Neural progenitor cell (in vitro differentiated cells): Measurements from ENCODE around the gene ADSS1. TPM values are rescaled to one million over a fixed set of nuclear protein-coding genes. Genes with fewer than 3 reads are reported as not detected.

Experiments
- DNase-seq: peaks from one replicate; pipeline ENCODE4 v3.0.0-alpha.2; 2016; ENCODE audit warnings: low spot score
- H2AFZ ChIP-seq: fragments of 200-600 bp; sonication (generic); replicated peaks from 2 replicates; pipeline ENCODE4 v1.6.1; 2016; ENCODE audit warnings: antibody characterized with exemption
- H3F3A ChIP-seq: fragments of 200-600 bp; sonication (generic); 2 replicates; pipeline ENCODE4 v1.6.1; 2016; ENCODE audit warnings: antibody characterized with exemption, low read depth
- H3K27ac ChIP-seq: fragments of 200-600 bp; sonication (generic); 2 replicates; pipeline ENCODE4 v1.5.1; 2016; ENCODE audit warnings: mild to moderate bottlenecking
- H3K27me3 ChIP-seq: fragments of 200-600 bp; sonication (generic); 2 replicates; pipeline ENCODE4 v1.6.1; 2016; ENCODE audit warnings: mild to moderate bottlenecking, moderate library complexity
- H3K36me3 ChIP-seq: fragments of 200-600 bp; sonication (generic); 2 replicates; pipeline ENCODE4 v1.5.1; 2016
- H3K4me1 ChIP-seq: fragments of 200-600 bp; sonication (generic); 2 replicates; pipeline ENCODE4 v1.6.1; 2016; ENCODE audit warnings: mixed run types
- H3K4me2 ChIP-seq: fragments of 200-600 bp; sonication (generic); 2 replicates; pipeline ENCODE4 v1.6.1; 2016
- H3K4me3 ChIP-seq: fragments of 200-600 bp; sonication (generic); 2 replicates; pipeline ENCODE4 v1.5.1; 2016
- H3K79me2 ChIP-seq: fragments of 200-600 bp; sonication (generic); 2 replicates; pipeline ENCODE4 v1.6.1; 2016; ENCODE audit warnings: low read depth
- H3K9ac ChIP-seq: fragments of 200-600 bp; sonication (generic); 2 replicates; pipeline ENCODE4 v1.6.1; 2016
- H3K9me3 ChIP-seq: fragments of 200-600 bp; sonication (generic); 2 replicates; pipeline ENCODE4 v1.5.1; 2016; ENCODE audit warnings: low read depth
- H4K20me1 ChIP-seq: fragments of 200-600 bp; sonication (generic); 2 replicates; pipeline ENCODE4 v1.6.1; 2016; ENCODE audit warnings: low read depth
- H3K27ac Mint-ChIP-seq: 3 replicates; pipeline ENCODE4 v1.8.0; 2021; ENCODE audit warnings: mixed read lengths
- H3K27me3 Mint-ChIP-seq: 2 replicates; pipeline ENCODE4 v1.8.0; 2022; ENCODE audit warnings: low read depth, mild to moderate bottlenecking, inconsistent platforms, moderate library complexity, mixed read lengths; ENCODE audit not compliant: insufficient read depth
- H3K36me3 Mint-ChIP-seq: 3 replicates; pipeline ENCODE4 v1.8.0; 2021; ENCODE audit warnings: mixed read lengths
- H3K4me1 Mint-ChIP-seq: 3 replicates; pipeline ENCODE4 v1.8.0; 2021; ENCODE audit warnings: mixed read lengths
- H3K4me3 Mint-ChIP-seq: 3 replicates; pipeline ENCODE4 v1.8.0; 2021; ENCODE audit warnings: mild to moderate bottlenecking, moderate library complexity, mixed read lengths
- H3K9me3 Mint-ChIP-seq: 3 replicates; pipeline ENCODE4 v1.8.0; 2020; ENCODE audit warnings: mixed read lengths
- CTCF ChIP-seq: fragments of 200-600 bp; sonication (generic); IDR thresholded peaks from 2 replicates; pipeline ENCODE4 v1.5.1; 2017; ENCODE audit warnings: antibody characterized with exemption, mild to moderate bottlenecking
- EZH2 ChIP-seq: fragments of 200-600 bp; sonication (generic); IDR thresholded peaks from 2 replicates; pipeline ENCODE4 v1.6.1; 2017; ENCODE audit warnings: antibody characterized with exemption, mild to moderate bottlenecking, moderate library complexity
- EZH2phosphoT487 ChIP-seq: fragments of 200-600 bp; sonication (generic); IDR thresholded peaks from 2 replicates; pipeline ENCODE4 v1.6.1; 2017; ENCODE audit warnings: antibody characterized with exemption
- total RNA-seq: library from RNA; depleted of rRNA; stranded (reverse); fragments of >200 nt; gene quantifications from 2 replicates; pipeline ENCODE4 v1.2.3, GENCODE V29; 2015; ENCODE audit warnings: low replicate concordance

The ADSS1 gene
- 25.3 and 26.4 TPM in 2 replicates for total RNA-seq

- Mint-ChIP-seq H3K4me3 (peak within 1 kb of the TSS; percentile 78), H3K4me1 (peaks cover 12% of the 10 kb centered on the region), H3K27me3 (peaks cover 5% of the 10 kb centered on the region), H3K9me3 (no peaks in the 10 kb centered on the region), H3K27ac (no peak within 1 kb of the TSS), H3K36me3 (no peaks in the 10 kb centered on the region)
- Histone ChIP-seq H3K4me1 (peaks cover 13% of the 10 kb centered on the region), H2AFZ (peak within 1 kb of the TSS; percentile 66), H3K4me2 (peak within 1 kb of the TSS; percentile 97), H3K9me3 (no peaks in the 10 kb centered on the region), H3K36me3 (no peaks in the 10 kb centered on the region), H4K20me1 (peaks cover 2% of the 10 kb centered on the region), H3K79me2 (no peaks in the 10 kb centered on the region), H3K9ac (no peak within 1 kb of the TSS), H3F3A (no peaks in the 10 kb centered on the region), H3K4me3 (peak within 1 kb of the TSS; percentile 86), H3K27me3 (no peaks in the 10 kb centered on the region), H3K27ac (no peak within 1 kb of the TSS)
- peak; percentile 84 for DNase-seq
- TF ChIP-seq CTCF (peak; percentile 94), EZH2phosphoT487 (no peak)
These were observed at the start of gene ADSS1 for GRCh38 chr14:104723651-104724406. Gene ADSS1, plus strand, starts transcription at chr14:104724229. Its CDS starts 42 bp downstream, at chr14:104724271.

GRCh38 chr14:104675447-104675846 is 48.6 kb upstream of the ADSS1 start:
- Histone ChIP-seq H3K27me3 (no peaks in the 10 kb centered on the region), H3K4me2 (no peak overlapping the region), H4K20me1 (no peaks in the 10 kb centered on the region), H3K27ac (no peak overlapping the region), H3K9me3 (no peaks in the 10 kb centered on the region), H3K4me1 (peaks cover 28% of the 10 kb centered on the region), H3K79me2 (no peaks in the 10 kb centered on the region), H3K4me3 (no peak overlapping the region), H2AFZ (no peak overlapping the region), H3K9ac (no peak overlapping the region), H3K36me3 (no peaks in the 10 kb centered on the region), H3F3A (peaks cover 21% of the 10 kb centered on the region)
- no peaks in the 10 kb centered on the region for H3K27me3 Mint-ChIP-seq
- H3K27ac Mint-ChIP-seq: no peak overlapping the region
- peaks cover 7% of the 10 kb centered on the region for H3K9me3 Mint-ChIP-seq
- H3K4me3 Mint-ChIP-seq: no peak overlapping the region
- H3K36me3 Mint-ChIP-seq: peaks cover 2% of the 10 kb centered on the region
- H3K4me1 Mint-ChIP-seq: peaks cover 16% of the 10 kb centered on the region
- DNase-seq: no peak
- TF ChIP-seq CTCF (no peak), EZH2 (no peak), EZH2phosphoT487 (no peak)

GRCh38 chr14:104676130-104676693 is 47.8 kb upstream of the ADSS1 start:
- no peaks in the 10 kb centered on the region for H4K20me1 ChIP-seq
- peaks cover 31% of the 10 kb centered on the region for H3K4me1 ChIP-seq
- no peak overlapping the region for H3K27ac ChIP-seq
- TF ChIP-seq EZH2phosphoT487: no peak
- TF ChIP-seq CTCF: no peak
- TF ChIP-seq EZH2: no peak
- no peak overlapping the region for H3K9ac ChIP-seq
- Mint-ChIP-seq H3K4me3 (peak overlapping the region; percentile 41), H3K27ac (no peak overlapping the region), H3K4me1 (peaks cover 23% of the 10 kb centered on the region), H3K36me3 (peaks cover 2% of the 10 kb centered on the region), H3K9me3 (peaks cover 3% of the 10 kb centered on the region), H3K27me3 (peaks cover 1% of the 10 kb centered on the region)
- H3K4me2 ChIP-seq: peak overlapping the region; percentile 81
- no peaks in the 10 kb centered on the region for H3K27me3 ChIP-seq
- no peak overlapping the region for H3K4me3 ChIP-seq
- H3K36me3 ChIP-seq: no peaks in the 10 kb centered on the region
- H3K79me2 ChIP-seq: no peaks in the 10 kb centered on the region
- peak overlapping the region; percentile 73 for H2AFZ ChIP-seq
- no peaks in the 10 kb centered on the region for H3K9me3 ChIP-seq
- H3F3A ChIP-seq: peaks cover 24% of the 10 kb centered on the region
- DNase-seq: no peak
